ENCODE data around the gene TMC8.
A peak's percentile ranks its signal among the peaks of the same experiment; 100 is the strongest.
"Not testable (repeated sequence)": the region's sequence is repeated elsewhere in the genome, so short reads cannot be mapped to it uniquely, and the experiment has no call there.

The TMC8 gene

DNA sequence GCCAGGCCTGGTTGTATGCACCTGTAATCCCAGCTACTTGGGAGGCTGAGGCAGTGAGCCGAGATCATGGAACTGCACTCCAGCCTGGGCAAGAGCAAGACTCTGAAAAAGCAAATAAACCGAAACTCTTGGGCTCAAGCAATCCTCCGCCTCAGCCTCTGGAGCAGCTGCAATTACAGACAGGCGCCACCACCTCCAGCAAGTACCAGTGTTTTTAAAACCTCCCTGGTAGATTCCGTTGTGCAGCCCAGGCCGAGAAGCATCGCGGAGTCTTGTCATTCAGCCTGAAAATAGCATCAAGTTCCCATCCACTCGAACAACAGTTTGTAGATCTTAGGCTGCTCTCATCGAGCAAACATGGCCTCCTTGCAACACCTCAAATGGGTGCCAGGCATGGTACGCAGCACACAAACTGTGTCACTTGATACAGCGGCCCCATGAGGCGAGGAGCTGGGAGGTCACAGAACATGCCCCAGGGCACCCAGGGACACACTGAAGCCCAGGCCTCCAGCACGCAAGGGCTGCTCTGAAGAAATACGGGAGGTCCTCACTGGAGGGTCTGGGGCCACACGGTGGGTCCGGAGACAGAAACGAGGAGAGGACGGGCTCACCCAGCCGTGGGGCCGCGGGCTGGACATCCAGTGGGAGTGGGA, 20.1 kb upstream of the TMC8 start:
- no peak for DNase-seq (ENCODE audit: low read depth)

GRCh38 chr17:78111016-78111726, 19.4 kb upstream of the TMC8 start:
- DNase-seq (ENCODE audit: low read depth) = no peak

- no peak for DNase-seq (ENCODE audit: low read depth)
Measured at GRCh38 chr17:78111727-78112517, 18.6 kb upstream of the TMC8 start.

- DNase-seq (ENCODE audit: low read depth) = peak; percentile 20
Measured at GRCh38 chr17:78112518-78113471, 17.8 kb upstream of the TMC8 start.

DNA sequence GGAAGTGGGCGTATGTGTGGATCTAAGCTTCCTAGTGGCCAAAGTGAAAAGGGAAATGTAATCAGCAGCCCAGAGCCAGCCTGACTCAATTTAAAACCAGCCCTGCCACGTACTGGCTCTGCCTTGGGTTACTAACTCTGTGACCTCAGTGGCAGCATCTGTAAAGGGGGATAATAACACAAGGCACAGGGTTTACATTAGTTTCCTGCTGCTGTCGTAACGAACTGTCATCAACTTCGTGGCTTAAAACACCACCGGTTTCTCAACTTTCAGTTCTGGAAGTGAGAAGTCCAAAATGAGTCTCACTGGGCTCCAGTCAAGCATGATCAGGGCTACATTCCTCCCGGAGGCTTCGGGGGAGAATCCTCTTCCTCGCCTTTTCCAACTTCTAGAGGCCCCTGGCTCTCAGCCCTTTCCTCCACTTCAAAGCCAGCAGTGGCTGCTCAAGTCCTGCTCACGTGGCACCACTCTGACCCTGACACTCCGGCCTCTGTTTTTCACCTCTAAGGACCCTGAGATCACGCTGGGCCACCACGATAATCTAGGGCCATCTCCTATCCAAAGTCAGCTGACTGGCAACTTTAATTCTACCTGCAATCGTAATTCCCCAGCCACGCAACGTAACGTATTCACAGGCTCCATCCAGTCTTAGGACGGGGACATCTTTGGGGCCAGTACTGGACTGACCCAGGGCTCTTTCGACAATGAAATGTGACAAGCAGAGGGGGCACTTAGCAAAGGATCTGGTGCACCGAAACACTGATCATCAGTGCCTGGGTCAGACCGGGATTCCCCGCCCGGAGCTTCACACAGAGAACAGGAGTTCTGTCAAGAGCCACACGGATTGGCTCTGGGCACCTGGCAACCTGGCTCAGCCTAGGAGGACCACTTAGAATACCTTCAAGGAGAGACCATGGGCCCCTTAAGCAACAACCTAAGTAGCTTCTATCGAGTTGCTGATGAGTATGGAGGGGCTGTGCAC, 16.5 kb upstream of the TMC8 start:
- DNase-seq (ENCODE audit: low read depth) = no peak

GRCh38 chr17:78114831-78115723, 15.5 kb upstream of the TMC8 start:
- no peak for DNase-seq (ENCODE audit: low read depth)

GRCh38 chr17:78115803-78116202, 14.8 kb upstream of the TMC8 start:
- not testable (repeated sequence) for DNase-seq (ENCODE audit: low read depth)

DNA sequence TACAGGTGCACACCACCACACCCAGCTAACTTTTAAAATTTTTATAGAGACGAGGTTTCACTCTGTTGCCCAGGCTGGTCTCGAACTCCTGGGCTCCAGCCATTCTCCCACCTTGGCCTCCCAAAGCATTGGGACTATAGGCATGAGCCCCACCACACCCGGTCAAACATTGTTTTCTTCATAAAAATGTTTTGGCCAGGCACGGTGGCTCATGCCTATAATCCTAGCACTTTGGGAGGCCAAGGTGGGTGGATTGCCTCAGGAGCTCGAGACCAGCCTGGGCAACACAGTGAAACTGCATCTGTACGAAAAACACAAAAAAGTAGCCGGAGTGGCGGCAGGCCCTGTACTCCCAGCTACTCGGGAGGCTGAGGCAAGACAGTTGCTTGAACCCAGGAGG, 14.2 kb upstream of the TMC8 start:
- no peak for DNase-seq (ENCODE audit: low read depth)

DNA sequence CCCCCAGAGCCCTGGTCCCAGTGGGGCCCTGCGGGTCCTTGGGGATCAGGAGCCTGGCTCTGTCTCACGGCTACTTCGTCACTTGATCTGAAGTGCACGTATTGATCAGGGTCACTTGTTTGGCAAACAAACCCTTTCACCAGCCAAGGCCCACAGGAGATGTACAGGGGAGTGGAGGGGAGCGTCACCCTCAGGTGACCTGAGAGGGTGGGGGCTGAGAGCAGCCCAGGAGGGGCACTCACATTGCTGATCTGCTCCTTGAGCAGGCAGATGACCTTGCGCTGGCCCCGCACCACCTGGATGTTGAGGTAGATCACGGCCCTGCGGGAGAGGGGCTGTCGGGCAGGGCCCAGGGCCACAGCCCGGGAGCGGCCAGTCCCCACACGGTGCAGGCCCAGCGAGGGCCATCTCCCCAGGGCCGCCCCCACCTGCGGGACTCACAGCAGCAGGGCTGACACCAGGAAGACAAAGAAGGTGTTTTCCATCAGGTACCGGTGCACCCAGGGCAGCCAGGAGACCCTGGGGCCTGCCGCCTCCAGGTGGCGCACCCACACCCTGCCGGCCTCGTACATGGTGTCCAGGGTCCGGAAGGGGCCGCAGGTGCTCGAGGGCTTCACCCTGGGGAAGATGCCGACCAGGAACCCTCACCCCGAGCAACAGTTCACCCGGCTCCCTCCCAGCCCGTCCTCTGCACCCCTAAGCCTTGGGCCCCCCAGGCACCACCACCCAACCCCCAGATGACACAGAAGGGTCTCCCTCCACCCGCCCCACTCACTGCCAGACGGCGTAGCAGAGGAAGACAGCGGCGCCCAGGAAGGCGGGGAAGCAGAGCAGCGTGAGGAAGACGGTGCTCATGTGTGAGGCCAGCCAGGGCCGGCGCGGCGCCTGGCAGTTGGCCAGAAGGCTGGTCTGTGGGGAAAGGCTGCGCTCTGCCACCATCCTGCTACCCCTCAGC, 13.3 kb upstream of the TMC8 start:
- DNase-seq (ENCODE audit: low read depth) = no peak

- no peak for DNase-seq (ENCODE audit: low read depth)
Measured at GRCh38 chr17:78118801-78119241, 11.8 kb upstream of the TMC8 start.

GRCh38 chr17:78120537-78120936, 10.0 kb upstream of the TMC8 start:
- DNase-seq (ENCODE audit: low read depth) = no peak

- DNase-seq (ENCODE audit: low read depth) = no peak
Measured at GRCh38 chr17:78120971-78121800, 9.4 kb upstream of the TMC8 start.

- DNase-seq (ENCODE audit: low read depth) = no peak
Measured at GRCh38 chr17:78121801-78122215, 8.8 kb upstream of the TMC8 start.

- DNase-seq (ENCODE audit: low read depth) = no peak
Measured at GRCh38 chr17:78122216-78122930, 8.2 kb upstream of the TMC8 start.

GRCh38 chr17:78122931-78123249, 7.7 kb upstream of the TMC8 start:
- no peak for DNase-seq (ENCODE audit: low read depth)

DNA sequence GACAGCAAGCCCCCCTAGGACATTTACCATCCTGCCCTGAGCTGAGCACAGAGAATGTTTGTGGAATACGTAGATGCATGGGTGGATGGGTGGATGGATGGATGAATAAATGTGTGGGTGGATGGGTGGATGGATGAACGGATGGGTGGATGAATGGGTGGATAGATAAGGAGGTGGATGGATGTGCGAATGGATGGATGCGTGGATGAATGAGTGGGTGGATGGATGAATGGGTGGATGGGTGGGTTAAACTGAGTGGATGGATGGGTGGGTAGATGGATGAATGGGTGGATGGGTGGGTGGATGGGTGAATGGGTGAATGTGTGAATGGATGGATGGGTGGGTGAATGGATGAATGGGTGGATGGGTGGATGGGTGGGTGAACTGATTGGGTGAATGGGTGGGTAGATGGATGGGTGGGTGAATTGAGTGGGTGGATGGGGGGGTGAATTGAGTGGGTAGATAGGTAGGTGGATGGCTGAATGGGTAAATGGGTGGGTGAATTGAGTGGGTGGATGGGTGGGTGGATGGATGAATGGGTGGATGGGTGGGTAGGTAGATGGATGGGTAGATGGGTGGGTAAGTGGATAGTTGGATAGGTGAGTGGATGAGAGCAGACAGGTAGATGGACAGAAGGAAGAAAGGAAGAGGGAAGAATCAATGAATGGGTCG, 7.2 kb upstream of the TMC8 start:
- DNase-seq (ENCODE audit: low read depth) = no peak

Measured in fibroblast of the conjunctiva (primary cell).